ENCODE data around the gene TBL3.

The TBL3 gene

DNA sequence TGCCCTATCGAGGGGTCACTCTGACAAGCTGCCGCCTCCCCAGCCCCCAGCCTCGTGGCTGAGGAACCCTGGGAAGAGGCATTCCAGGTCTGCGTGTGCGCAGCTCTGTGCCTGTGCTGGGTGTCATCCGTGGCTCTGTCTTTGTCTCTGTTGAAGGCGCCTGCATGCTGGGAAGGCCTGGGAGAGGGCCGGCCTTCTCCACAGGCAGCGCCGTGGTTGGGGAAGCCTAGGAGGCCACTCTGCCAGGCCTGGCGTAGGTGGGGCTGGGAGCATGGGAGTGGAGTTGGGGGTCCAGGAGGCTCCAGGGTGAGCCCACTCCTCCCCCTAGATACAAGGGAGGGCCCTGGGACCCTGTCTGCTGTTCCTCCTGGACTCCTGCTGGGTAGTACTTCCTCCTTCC lies 58.2 kb downstream of the TBL3 start:
- TF ChIP-seq, protein P1, sequence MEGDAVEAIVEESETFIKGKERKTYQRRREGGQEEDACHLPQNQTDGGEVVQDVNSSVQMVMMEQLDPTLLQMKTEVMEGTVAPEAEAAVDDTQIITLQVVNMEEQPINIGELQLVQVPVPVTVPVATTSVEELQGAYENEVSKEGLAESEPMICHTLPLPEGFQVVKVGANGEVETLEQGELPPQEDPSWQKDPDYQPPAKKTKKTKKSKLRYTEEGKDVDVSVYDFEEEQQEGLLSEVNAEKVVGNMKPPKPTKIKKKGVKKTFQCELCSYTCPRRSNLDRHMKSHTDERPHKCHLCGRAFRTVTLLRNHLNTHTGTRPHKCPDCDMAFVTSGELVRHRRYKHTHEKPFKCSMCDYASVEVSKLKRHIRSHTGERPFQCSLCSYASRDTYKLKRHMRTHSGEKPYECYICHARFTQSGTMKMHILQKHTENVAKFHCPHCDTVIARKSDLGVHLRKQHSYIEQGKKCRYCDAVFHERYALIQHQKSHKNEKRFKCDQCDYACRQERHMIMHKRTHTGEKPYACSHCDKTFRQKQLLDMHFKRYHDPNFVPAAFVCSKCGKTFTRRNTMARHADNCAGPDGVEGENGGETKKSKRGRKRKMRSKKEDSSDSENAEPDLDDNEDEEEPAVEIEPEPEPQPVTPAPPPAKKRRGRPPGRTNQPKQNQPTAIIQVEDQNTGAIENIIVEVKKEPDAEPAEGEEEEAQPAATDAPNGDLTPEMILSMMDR (IDR thresholded peaks at IDR 0.05; ENCODE audit: control insufficient read depth, extremely low read depth, insufficient read depth), result no peak
- H3K4me3 ChIP-seq (ENCODE audit: low read depth, low read length), result no peak overlapping the region

DNA sequence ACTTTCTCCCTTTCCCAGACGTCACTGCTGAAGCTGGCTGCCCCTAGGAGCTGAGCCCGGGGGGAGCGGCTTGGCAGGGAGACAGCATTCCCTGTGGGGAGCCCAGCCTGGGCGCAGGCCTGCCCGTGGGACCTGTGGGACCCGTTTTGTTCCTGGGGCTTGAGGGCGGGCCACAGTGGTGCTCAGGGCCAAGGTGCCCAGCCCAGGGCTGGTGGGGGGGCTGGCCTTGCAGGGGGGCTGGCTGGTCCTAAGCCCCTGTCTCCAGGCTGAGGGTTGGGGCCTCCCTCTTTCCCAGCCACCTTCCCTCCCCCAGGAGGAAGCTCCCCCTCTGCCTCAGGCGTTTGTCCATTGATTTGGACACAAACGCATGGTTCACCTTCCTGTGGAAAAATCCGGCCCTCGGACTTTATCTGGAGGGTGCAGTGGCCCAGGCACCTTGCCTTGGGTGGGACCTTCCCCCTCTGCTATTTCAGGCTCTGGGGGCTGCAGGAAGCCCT lies 59.3 kb downstream of the TBL3 start:
- no peak for DNase-seq (ENCODE audit: low read depth)
- TF ChIP-seq, protein P1 (IDR thresholded peaks at IDR 0.05; ENCODE audit: control insufficient read depth, extremely low read depth, insufficient read depth), result no peak
- H3K4me3 ChIP-seq (ENCODE audit: low read depth, low read length), result no peak overlapping the region

More for the DNA sequence above, 58.2 kb downstream of the TBL3 start:
- no peak for DNase-seq (ENCODE audit: low read depth)
